K562 (cell line): ENCODE data around the gene APLF. TPM values are rescaled to one million over a fixed set of nuclear protein-coding genes. Genes with fewer than 3 reads are reported as not detected.

Source experiments
- BACH1 ChIP-seq: fragments of 200-800 bp; sonication (Bioruptor generic); IDR thresholded peaks from 2 replicates; pipeline ENCODE4 v1.6.1; 2016; ENCODE audit warnings: missing genetic modification characterization, missing compliant biosample characterization
- CREM ChIP-seq: IDR thresholded peaks from 2 replicates; pipeline ENCODE4 v1.6.1; 2014; ENCODE audit warnings: antibody characterized with exemption, low read depth
- EHMT2 ChIP-seq: fragments of 450-650 bp; IDR thresholded peaks from 2 replicates; pipeline ENCODE4 v1.6.1; 2018; ENCODE audit warnings: antibody characterized with exemption
- FOXA3 ChIP-seq, 2 experiments: fragments of 450-650 bp in 1 of 2; sonication (generic) in 1 of 2; formaldehyde crosslinking; IDR thresholded peaks in 1 of 2; conservative IDR thresholded peaks in 1 of 2; 2 replicates each; pipeline versions ENCODE4 v1.4.0 to v1.8.0; 2020 to 2022; ENCODE audit warnings: mild to moderate bottlenecking in 2 of 2, missing genetic modification reagents in 1 of 2
- GTF2F1 ChIP-seq: IDR thresholded peaks from 2 replicates; pipeline ENCODE4 v1.6.1; 2011; ENCODE audit warnings: low read depth, low read length, improper control_type of control experiment
- JUND ChIP-seq, 2 experiments: IDR thresholded peaks; 2 replicates in 1 of 2; 3 replicates in 1 of 2; pipeline ENCODE4 v1.6.1; 2011; ENCODE audit warnings: borderline replicate concordance in 2 of 2, low read depth in 2 of 2, low read length in 2 of 2, improper control_type of control experiment in 1 of 2, missing biosample characterization in 1 of 2, missing genetic modification characterization in 1 of 2, missing genetic modification reagents in 1 of 2
- MED1 ChIP-seq: sonication (generic); formaldehyde crosslinking; IDR thresholded peaks from 2 replicates; pipeline ENCODE4 v1.8.1; 2023; ENCODE audit warnings: missing genetic modification reagents, borderline replicate concordance
- MIER1 ChIP-seq: fragments of 450-650 bp; IDR thresholded peaks from 2 replicates; pipeline ENCODE4 v1.6.1; 2016; ENCODE audit warnings: antibody characterized with exemption, mild to moderate bottlenecking, low read depth
- MTA3 ChIP-seq: fragments of 450-650 bp; formaldehyde crosslinking; IDR thresholded peaks from 2 replicates; pipeline ENCODE4 v1.6.1; 2017; ENCODE audit warnings: mild to moderate bottlenecking, borderline replicate concordance
- POLR2A ChIP-seq: fragments of 450-650 bp; conservative IDR thresholded peaks from 2 replicates; pipeline ENCODE4 v1.6.1; 2016
- POLR3A ChIP-seq: IDR thresholded peaks from 2 replicates; pipeline ENCODE4 v1.6.1; 2011; ENCODE audit warnings: borderline replicate concordance, mild to moderate bottlenecking, moderate library complexity; ENCODE audit not compliant: insufficient read length, insufficient read depth; ENCODE audit errors: extremely low read depth
- PPARD ChIP-seq: fragments of 250-450 bp; sonication (Bioruptor Pico); IDR thresholded peaks from 2 replicates; pipeline ENCODE4 v1.8.0; 2022; ENCODE audit warnings: inconsistent platforms, mild to moderate bottlenecking, moderate library complexity
- PRPF4 ChIP-seq: fragments of 200-400 bp; formaldehyde crosslinking; IDR thresholded peaks from one replicate; pipeline ENCODE4 v1.6.1; 2017; ENCODE audit warnings: low read length, low read depth, mild to moderate bottlenecking; ENCODE audit not compliant: insufficient read depth, poor library complexity, severe bottlenecking
- RBM15 ChIP-seq: fragments of 200-400 bp; formaldehyde crosslinking; IDR thresholded peaks from 2 replicates; pipeline ENCODE4 v1.6.1; 2018; ENCODE audit warnings: mild to moderate bottlenecking, low read length, moderate library complexity; ENCODE audit not compliant: insufficient read depth
- SMC3 ChIP-seq: conservative IDR thresholded peaks from 2 replicates; pipeline ENCODE4 v1.6.1; 2011; ENCODE audit warnings: low read depth, low read length, improper control_type of control experiment; ENCODE audit not compliant: insufficient read depth
- SUPT5H ChIP-seq: fragments of 450-650 bp; IDR thresholded peaks from 2 replicates; pipeline ENCODE4 v1.6.1; 2016
- TEAD2 ChIP-seq: fragments of 450-650 bp; IDR thresholded peaks from 2 replicates; pipeline ENCODE4 v1.6.1; 2016; ENCODE audit warnings: missing genetic modification characterization, control low read depth, missing compliant biosample characterization
- XRCC4 ChIP-seq: IDR thresholded peaks from one replicate; pipeline ENCODE4 v1.6.1; 2011; ENCODE audit not compliant: insufficient read depth, insufficient read length; ENCODE audit errors: extremely low read depth
- ZFP1 ChIP-seq: fragments of 450-650 bp; formaldehyde crosslinking; IDR thresholded peaks from 2 replicates; pipeline ENCODE4 v1.4.0; 2020; ENCODE audit warnings: mild to moderate bottlenecking, mixed read lengths
- ZFX ChIP-seq: sonication (generic); formaldehyde crosslinking; IDR thresholded peaks from 2 replicates; pipeline ENCODE4 v1.8.0; 2022; ENCODE audit warnings: mild to moderate bottlenecking, missing genetic modification reagents, moderate library complexity
- ZNF174 ChIP-seq: fragments of 250-450 bp; sonication (Bioruptor Pico); IDR thresholded peaks from 2 replicates; pipeline ENCODE4 v1.4.0; 2020; ENCODE audit warnings: mild to moderate bottlenecking
- ZNF507 ChIP-seq: conservative IDR thresholded peaks from 2 replicates; pipeline ENCODE4 v1.6.1; 2017; ENCODE audit warnings: missing genetic modification characterization, missing compliant biosample characterization
- ZNF75A ChIP-seq: fragments of 450-650 bp; formaldehyde crosslinking; IDR thresholded peaks from 2 replicates; pipeline ENCODE4 v1.4.0; 2020; ENCODE audit warnings: mild to moderate bottlenecking
- polyA plus RNA-seq, 8 experiments: library from polyadenylated mRNA; depleted of rRNA in 4 of 8; stranded (reverse) in 5 of 8; unstranded in 3 of 8; fragments of >200 nt; fragmentation: Nextera tagmentation in 2 of 8; fragmentation: Illumina TruSeq in 1 of 8; extraction: Ambion mirVana in 2 of 8; extraction: Trizol in 1 of 8; gene quantifications; 2 replicates each; pipeline versions ENCODE4 v1.2.1 to v1.2.3, GENCODE V29; 2011 to 2014; ENCODE audit warnings: inconsistent platforms in 1 of 8, missing spikeins in 1 of 8
- total RNA-seq, 7 experiments: library from RNA; depleted of rRNA in 6 of 7; stranded (reverse); fragments of >200 nt in 6 of 7; fragmentation: Illumina TruSeq in 2 of 7; extraction: Trizol in 2 of 7; gene quantifications; 2 replicates each; pipeline versions ENCODE4 v1.2.1 to v1.2.3, GENCODE V29; 2011 to 2021; ENCODE audit warnings: low replicate concordance in 1 of 7
- TF ChIP-seq, protein P1 (sequence below): fragments of 450-650 bp; formaldehyde crosslinking; IDR thresholded peaks from 2 replicates; pipeline ENCODE4 v1.4.0; 2022; ENCODE audit warnings: missing genetic modification characterization
- TF ChIP-seq, protein P2 (sequence below): fragments of 450-650 bp; formaldehyde crosslinking; IDR thresholded peaks from 2 replicates; pipeline ENCODE4 v1.4.0; 2020; ENCODE audit warnings: mild to moderate bottlenecking, moderate library complexity
- TF ChIP-seq, protein P3 (sequence below): sonication (generic); formaldehyde crosslinking; IDR thresholded peaks from 2 replicates; pipeline ENCODE4 v1.5.0; 2020; ENCODE audit warnings: missing genetic modification reagents

APLF gene
- total and polyA plus RNA-seq, 9 of the 15 experiments (the other 6 are each of a cell fraction or from before 2014, with no cell fraction given), result 0.07 to 1.1 (median 0.71) TPM

DNA sequence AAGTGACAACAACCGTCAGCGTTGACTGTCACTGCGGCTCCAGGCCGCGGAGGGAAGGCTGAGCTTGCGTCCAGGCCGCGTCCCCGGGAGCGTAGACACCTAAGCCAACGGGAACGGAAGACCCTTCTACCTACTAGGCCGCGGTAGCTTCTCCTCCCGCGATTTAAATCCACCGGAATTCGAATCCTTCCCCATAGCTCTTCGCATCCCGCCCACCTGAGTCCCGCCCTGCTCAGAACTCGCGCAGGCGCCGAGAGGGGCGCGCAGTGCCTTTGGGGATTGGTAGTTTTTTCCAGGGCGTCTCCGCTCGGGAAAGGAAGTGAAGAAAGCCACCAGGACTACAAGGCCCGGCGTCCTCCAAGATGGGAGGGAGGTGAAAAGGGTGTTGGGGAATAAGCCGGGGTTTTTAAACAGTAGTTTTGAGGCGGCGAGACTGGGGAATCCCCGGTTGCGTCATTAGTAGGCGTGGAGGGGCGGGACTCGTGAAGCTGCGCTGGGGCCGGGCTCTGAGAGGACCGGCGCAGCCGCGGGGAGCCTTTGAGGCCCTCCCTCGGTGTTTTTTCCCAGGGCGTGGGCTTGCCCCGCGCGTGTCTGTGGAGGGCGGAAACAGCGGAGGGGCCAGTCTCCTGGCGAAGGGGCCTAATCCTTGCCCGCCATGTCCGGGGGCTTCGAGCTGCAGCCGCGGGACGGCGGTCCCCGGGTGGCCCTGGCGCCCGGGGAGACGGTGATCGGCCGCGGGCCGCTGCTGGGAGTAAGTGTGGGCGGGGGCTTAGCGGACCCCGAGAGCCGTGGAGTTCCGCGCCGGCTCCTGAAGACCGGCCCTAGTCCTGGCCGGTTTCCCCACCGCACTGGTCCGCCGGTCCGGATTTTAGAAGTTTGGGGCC, at the start of gene APLF, which contains the start of gene FBXO48 (continued):
- no peak for TF ChIP-seq ZNF75A (CRISPR knock-in tag)
- TF ChIP-seq, protein P1, sequence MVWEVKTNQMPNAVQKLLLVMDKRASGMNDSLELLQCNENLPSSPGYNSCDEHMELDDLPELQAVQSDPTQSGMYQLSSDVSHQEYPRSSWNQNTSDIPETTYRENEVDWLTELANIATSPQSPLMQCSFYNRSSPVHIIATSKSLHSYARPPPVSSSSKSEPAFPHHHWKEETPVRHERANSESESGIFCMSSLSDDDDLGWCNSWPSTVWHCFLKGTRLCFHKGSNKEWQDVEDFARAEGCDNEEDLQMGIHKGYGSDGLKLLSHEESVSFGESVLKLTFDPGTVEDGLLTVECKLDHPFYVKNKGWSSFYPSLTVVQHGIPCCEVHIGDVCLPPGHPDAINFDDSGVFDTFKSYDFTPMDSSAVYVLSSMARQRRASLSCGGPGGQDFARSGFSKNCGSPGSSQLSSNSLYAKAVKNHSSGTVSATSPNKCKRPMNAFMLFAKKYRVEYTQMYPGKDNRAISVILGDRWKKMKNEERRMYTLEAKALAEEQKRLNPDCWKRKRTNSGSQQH (CRISPR knock-in tag), result no peak
- TF ChIP-seq SUPT5H, result peak; percentile 63
- no peak for TF ChIP-seq PPARD (CRISPR knock-in tag)
- peak; percentile 94 for TF ChIP-seq CREM
- no peak for TF ChIP-seq TEAD2 (tag)
- TF ChIP-seq MIER1, result no peak
- TF ChIP-seq, protein P2, sequence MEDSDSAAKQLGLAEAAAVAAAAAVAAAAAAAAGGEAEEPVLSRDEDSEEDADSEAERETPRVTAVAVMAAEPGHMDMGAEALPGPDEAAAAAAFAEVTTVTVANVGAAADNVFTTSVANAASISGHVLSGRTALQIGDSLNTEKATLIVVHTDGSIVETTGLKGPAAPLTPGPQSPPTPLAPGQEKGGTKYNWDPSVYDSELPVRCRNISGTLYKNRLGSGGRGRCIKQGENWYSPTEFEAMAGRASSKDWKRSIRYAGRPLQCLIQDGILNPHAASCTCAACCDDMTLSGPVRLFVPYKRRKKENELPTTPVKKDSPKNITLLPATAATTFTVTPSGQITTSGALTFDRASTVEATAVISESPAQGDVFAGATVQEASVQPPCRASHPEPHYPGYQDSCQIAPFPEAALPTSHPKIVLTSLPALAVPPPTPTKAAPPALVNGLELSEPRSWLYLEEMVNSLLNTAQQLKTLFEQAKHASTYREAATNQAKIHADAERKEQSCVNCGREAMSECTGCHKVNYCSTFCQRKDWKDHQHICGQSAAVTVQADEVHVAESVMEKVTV (CRISPR knock-in tag), result no peak
- no peak for TF ChIP-seq POLR3A
- TF ChIP-seq, protein P3, sequence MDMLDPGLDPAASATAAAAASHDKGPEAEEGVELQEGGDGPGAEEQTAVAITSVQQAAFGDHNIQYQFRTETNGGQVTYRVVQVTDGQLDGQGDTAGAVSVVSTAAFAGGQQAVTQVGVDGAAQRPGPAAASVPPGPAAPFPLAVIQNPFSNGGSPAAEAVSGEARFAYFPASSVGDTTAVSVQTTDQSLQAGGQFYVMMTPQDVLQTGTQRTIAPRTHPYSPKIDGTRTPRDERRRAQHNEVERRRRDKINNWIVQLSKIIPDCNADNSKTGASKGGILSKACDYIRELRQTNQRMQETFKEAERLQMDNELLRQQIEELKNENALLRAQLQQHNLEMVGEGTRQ (CRISPR knock-in tag), result no peak
- TF ChIP-seq BACH1 (tag), result no peak; the same call in 1 of the 2 replicates
- no peak for TF ChIP-seq EHMT2
- no peak for TF ChIP-seq GTF2F1
- peak; percentile 86 for TF ChIP-seq MTA3
- TF ChIP-seq ZNF174 (CRISPR knock-in tag), result no peak
- no peak for TF ChIP-seq MED1 (CRISPR knock-in tag)
- TF ChIP-seq FOXA3 (CRISPR knock-in tag; conservative IDR thresholded peaks at IDR 0.05 in 1 of 2, IDR thresholded peaks at IDR 0.05 in 1 of 2), result no peak
- TF ChIP-seq RBM15, result no peak
- no peak for TF ChIP-seq XRCC4
- TF ChIP-seq ZNF507 (tag), result no peak
- no peak for TF ChIP-seq ZFP1 (CRISPR knock-in tag)
- TF ChIP-seq ZFX (CRISPR knock-in tag), result peak; percentile 97
- no peak for TF ChIP-seq SMC3
- TF ChIP-seq JUND (IDR thresholded peaks at IDR 0.05; ENCODE audit: borderline replicate concordance, low read depth, low read length), result peak; percentile 90
- peak; percentile 66; the same call in 1 of the 3 replicates for TF ChIP-seq JUND (tag; IDR thresholded peaks at IDR 0.05; ENCODE audit: borderline replicate concordance, low read depth, low read length)
- TF ChIP-seq POLR2A, result peak; percentile 79
- TF ChIP-seq PRPF4, result no peak
